WTC11 (cell line): Measurements from ENCODE around the gene TMEM60. TPM values are rescaled to one million over a fixed set of nuclear protein-coding genes. Genes with fewer than 3 reads are reported as not detected.

ENCODE experiments used
- ATAC-seq: fragments of 200-7000 bp; cut with Tn5 transposase; 2 replicates; pipeline ENCODE4 v1.10.0; 2021; ENCODE audit warnings: mild to moderate bottlenecking, moderate library complexity
- CTCF ChIA-PET: fragments of 300-600 bp; sonication (Branson Sonifier 250); formaldehyde crosslinking; loops from one replicate; lab custom pipeline; 2021; ENCODE audit warnings: antibody characterized with exemption; lab: Charles Lee
- POLR2A ChIA-PET: fragments of 350-600 bp; sonication (Branson Sonifier 250); formaldehyde crosslinking; loops from one replicate; lab custom pipeline; 2021; ENCODE audit warnings: antibody characterized with exemption; lab: Charles Lee
- DNase-seq: peaks from one replicate; pipeline ENCODE4 v3.0.0; 2021; ENCODE audit warnings: low spot score
- H3K27ac Mint-ChIP-seq: 2 replicates; pipeline ENCODE4 v1.8.0; 2021; ENCODE audit warnings: mixed read lengths
- H3K27me3 Mint-ChIP-seq: 2 replicates; pipeline ENCODE4 v1.8.0; 2021; ENCODE audit warnings: low read depth, mild to moderate bottlenecking, moderate library complexity, mixed read lengths
- H3K36me3 Mint-ChIP-seq: 2 replicates; pipeline ENCODE4 v1.8.0; 2021; ENCODE audit warnings: mixed read lengths
- H3K4me1 Mint-ChIP-seq: 2 replicates; pipeline ENCODE4 v1.8.0; 2022; ENCODE audit warnings: mixed read lengths
- H3K4me3 Mint-ChIP-seq: 2 replicates; pipeline ENCODE4 v1.8.0; 2021; ENCODE audit warnings: mild to moderate bottlenecking, moderate library complexity, mixed read lengths
- H3K9me3 Mint-ChIP-seq: 2 replicates; pipeline ENCODE4 v1.8.0; 2021; ENCODE audit warnings: mixed read lengths
- ARID4B ChIP-seq: sonication (generic); formaldehyde crosslinking; IDR thresholded peaks from 2 replicates; pipeline ENCODE4 v1.8.0; 2023; ENCODE audit warnings: missing genetic modification reagents, mild to moderate bottlenecking, borderline replicate concordance
- ATF3 ChIP-seq: sonication (generic); formaldehyde crosslinking; conservative IDR thresholded peaks from 2 replicates; pipeline ENCODE4 v1.8.1; 2022; ENCODE audit warnings: mild to moderate bottlenecking, missing genetic modification reagents
- E2F4 ChIP-seq: sonication (generic); formaldehyde crosslinking; IDR thresholded peaks from 2 replicates; pipeline ENCODE4 v1.8.1; 2022; ENCODE audit warnings: low read depth, mild to moderate bottlenecking, moderate library complexity, missing genetic modification reagents, borderline replicate concordance
- ERG ChIP-seq: fragments of 250-450 bp; sonication (Bioruptor Pico); IDR thresholded peaks from 2 replicates; pipeline ENCODE4 v1.8.0; 2021; ENCODE audit warnings: mild to moderate bottlenecking
- ETV6 ChIP-seq: sonication (generic); formaldehyde crosslinking; IDR thresholded peaks from 2 replicates; pipeline ENCODE4 v1.8.1; 2022; ENCODE audit warnings: mild to moderate bottlenecking, missing genetic modification reagents
- FOXP4 ChIP-seq: sonication (generic); formaldehyde crosslinking; IDR thresholded peaks from 2 replicates; pipeline ENCODE4 v1.8.0; 2022; ENCODE audit warnings: mild to moderate bottlenecking, missing genetic modification reagents
- GRHL2 ChIP-seq: fragments of 250-450 bp; sonication (Bioruptor Pico); IDR thresholded peaks from 2 replicates; pipeline ENCODE4 v1.8.0; 2022; ENCODE audit warnings: mild to moderate bottlenecking, moderate library complexity; ENCODE audit not compliant: insufficient replicate concordance, severe bottlenecking
- HMGA2 ChIP-seq: fragments of 250-450 bp; sonication (Bioruptor Pico); IDR thresholded peaks from 2 replicates; pipeline ENCODE4 v1.4.0; 2021; ENCODE audit warnings: mild to moderate bottlenecking, moderate library complexity
- HMGXB4 ChIP-seq: sonication (generic); formaldehyde crosslinking; IDR thresholded peaks from 2 replicates; pipeline ENCODE4 v1.8.1; 2023; ENCODE audit warnings: mild to moderate bottlenecking, moderate library complexity, missing genetic modification reagents
- IRF1 ChIP-seq: sonication (generic); formaldehyde crosslinking; IDR thresholded peaks from 2 replicates; pipeline ENCODE4 v1.8.0; 2023; ENCODE audit warnings: missing genetic modification reagents
- JAZF1 ChIP-seq: fragments of 250-450 bp; sonication (Bioruptor Pico); IDR thresholded peaks from 2 replicates; pipeline ENCODE4 v1.9.0; 2021; ENCODE audit warnings: moderate library complexity, mild to moderate bottlenecking, inconsistent platforms
- JUN ChIP-seq: sonication (generic); formaldehyde crosslinking; IDR thresholded peaks from 2 replicates; pipeline ENCODE4 v1.8.0; 2023; ENCODE audit warnings: mild to moderate bottlenecking, missing genetic modification reagents
- SMAD4 ChIP-seq: sonication (generic); formaldehyde crosslinking; IDR thresholded peaks from 2 replicates; pipeline ENCODE4 v1.8.0; 2022; ENCODE audit warnings: mild to moderate bottlenecking, missing genetic modification reagents
- SOX15 ChIP-seq: fragments of 250-450 bp; sonication (Bioruptor Pico); IDR thresholded peaks from 2 replicates; pipeline ENCODE4 v1.9.0; 2021; ENCODE audit warnings: mild to moderate bottlenecking
- ZMAT4 ChIP-seq: fragments of 250-450 bp; sonication (Bioruptor Pico); IDR thresholded peaks from 2 replicates; pipeline ENCODE4 v1.9.0; 2021; ENCODE audit warnings: mild to moderate bottlenecking
- ZNF138 ChIP-seq: sonication (generic); formaldehyde crosslinking; conservative IDR thresholded peaks from 2 replicates; pipeline ENCODE4 v1.8.1; 2022; ENCODE audit warnings: mild to moderate bottlenecking, moderate library complexity, missing genetic modification reagents
- ZNF416 ChIP-seq: fragments of 250-450 bp; sonication (Bioruptor Pico); IDR thresholded peaks from 2 replicates; pipeline ENCODE4 v1.9.0; 2021; ENCODE audit warnings: mild to moderate bottlenecking, inconsistent platforms
- ZNF671 ChIP-seq: fragments of 250-450 bp; sonication (Bioruptor Pico); IDR thresholded peaks from 2 replicates; pipeline ENCODE4 v1.8.0; 2021; ENCODE audit warnings: mild to moderate bottlenecking
- total RNA-seq: library from RNA; stranded (reverse); gene quantifications from 3 replicates; pipeline ENCODE4 v1.2.3, GENCODE V29; 2021

TMEM60 gene
- total RNA-seq, 1 experiment from 2014 or later: 21.5 TPM

- ChIA-PET CTCF (interaction anchor here (0.7 kb wide), 1 partner anchor 249 kb away, joined by 3 read pairs; no protein-coding TSS in a partner anchor), POLR2A (no interaction called here)
- H3K4me3 Mint-ChIP-seq: no peak overlapping the region
- H3K36me3 Mint-ChIP-seq: peaks cover 7% of the 10 kb centered on the region; the same call in 1 of the 2 replicates
- H3K9me3 Mint-ChIP-seq: no peaks in the 10 kb centered on the region
- peak overlapping the region; percentile 69 for H3K27ac Mint-ChIP-seq
- peaks cover 23% of the 10 kb centered on the region for H3K4me1 Mint-ChIP-seq
- no peak for ATAC-seq
- TF ChIP-seq ZMAT4 (CRISPR knock-in tag) (no peak), HMGXB4 (CRISPR knock-in tag) (no peak), E2F4 (no peak), SOX15 (CRISPR knock-in tag) (no peak), ATF3 (CRISPR knock-in tag) (no peak), IRF1 (CRISPR knock-in tag) (no peak), ZNF671 (CRISPR knock-in tag) (no peak), SMAD4 (CRISPR knock-in tag) (no peak), ZNF416 (CRISPR knock-in tag) (no peak), HMGA2 (no peak), JUN (CRISPR knock-in tag) (no peak)
- no peak for DNase-seq
- no peaks in the 10 kb centered on the region for H3K27me3 Mint-ChIP-seq
Measured at GRCh38 chr7:77791336-77791735, 6.9 kb downstream of the TMEM60 start.

GRCh38 chr7:77788327-77788902, 9.8 kb downstream of the TMEM60 start:
- no peak overlapping the region for H3K4me3 Mint-ChIP-seq
- ATAC-seq (no peak; the same call in 1 of the 2 replicates), DNase-seq (no peak)
- H3K27me3 Mint-ChIP-seq: no peaks in the 10 kb centered on the region
- ChIA-PET POLR2A (no interaction called here), CTCF (interaction anchor here (1.2 to 1.6 kb wide), 2 partner anchors 10 to 137 kb away, joined by 3 to 6 read pairs; partner anchors contain the start of genes PHTF2 and TMEM60)
- no peaks in the 10 kb centered on the region for H3K9me3 Mint-ChIP-seq
- no peak overlapping the region for H3K27ac Mint-ChIP-seq
- H3K36me3 Mint-ChIP-seq: no peaks in the 10 kb centered on the region
- H3K4me1 Mint-ChIP-seq: peaks cover 18% of the 10 kb centered on the region
- TF ChIP-seq FOXP4 (no peak), ARID4B (CRISPR knock-in tag) (no peak), JAZF1 (CRISPR knock-in tag) (no peak), GRHL2 (CRISPR knock-in tag) (no peak), ERG (CRISPR knock-in tag) (no peak), ZNF138 (CRISPR knock-in tag) (no peak), ETV6 (CRISPR knock-in tag) (no peak)
